GM19324 (cell line): ENCODE measurements around the gene EFHC1.
A peak's percentile ranks its signal among the peaks of the same experiment; 100 is the strongest.

Source experiments
- ATAC-seq: cut with Tn5 transposase; IDR thresholded peaks from one replicate; pipeline ENCODE4 v1.9.1; 2021; ENCODE audit warnings: mild to moderate bottlenecking, moderate library complexity; ENCODE audit not compliant: unreplicated experiment, low FRiP score

Gene EFHC1

GRCh38 chr6:52550014-52550575 lies 130.0 kb downstream of the EFHC1 start:
- ATAC-seq, result no peak

- no peak for ATAC-seq
These were observed 130.7 kb downstream of the EFHC1 start for GRCh38 chr6:52550870-52551269.

DNA sequence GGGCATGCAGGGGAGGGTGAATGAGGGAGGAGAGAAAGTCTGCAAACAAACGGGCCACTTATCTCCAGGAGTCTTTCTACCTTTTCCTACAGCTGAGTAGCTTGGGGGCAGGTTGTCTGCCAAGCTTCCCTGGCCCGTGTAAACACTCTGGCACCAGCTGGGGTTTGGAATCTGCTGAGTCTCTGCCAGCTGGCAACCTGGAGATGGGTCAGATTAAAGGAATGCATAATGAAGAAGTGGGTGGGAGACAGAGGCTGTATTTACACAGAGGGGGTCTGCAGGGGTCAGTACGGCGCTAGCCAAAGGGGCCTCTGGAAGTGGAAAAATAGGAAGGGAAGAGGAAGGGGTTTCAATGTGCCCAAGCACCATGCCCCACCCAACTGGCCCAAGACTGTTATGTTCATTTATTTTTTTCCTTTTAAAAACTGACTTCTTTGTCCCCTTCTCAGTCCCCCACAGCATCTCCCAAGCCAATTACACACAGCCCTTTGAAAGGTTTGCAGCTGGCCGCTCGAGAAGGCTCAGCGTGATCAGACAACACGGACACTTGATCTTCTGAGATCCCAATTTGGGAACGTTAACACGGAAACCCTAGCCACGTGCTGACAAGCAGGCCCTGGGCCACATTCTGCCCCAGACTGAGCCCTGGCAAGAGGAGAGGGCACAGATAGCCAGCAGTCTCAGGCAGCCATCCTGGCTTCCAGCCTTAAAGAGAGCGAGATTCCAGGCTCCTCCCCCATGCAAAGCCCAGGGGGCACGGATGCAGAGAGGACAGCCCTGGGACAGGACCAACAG lies 131.5 kb downstream of the EFHC1 start:
- ATAC-seq, result no peak

DNA sequence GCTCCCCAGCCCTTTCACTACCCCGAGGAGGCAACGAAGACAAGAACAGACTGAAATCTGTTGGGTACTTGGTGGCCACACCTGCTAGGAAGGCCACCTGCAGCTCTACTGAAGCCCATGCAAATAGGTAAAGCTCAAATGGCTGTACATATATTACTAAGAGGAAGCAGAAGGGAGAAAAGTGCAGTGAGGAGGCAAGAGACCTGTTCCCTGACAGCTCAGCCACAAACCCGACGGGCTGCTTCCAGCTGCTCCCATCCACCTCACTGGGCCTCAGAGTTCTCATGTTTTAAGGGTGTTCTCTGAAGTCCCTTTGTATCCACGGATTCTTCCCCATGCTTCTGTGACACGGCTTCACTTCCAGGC lies 132.1 kb downstream of the EFHC1 start:
- peak; percentile 92 for ATAC-seq

- no peak for ATAC-seq
These were observed 133.0 kb downstream of the EFHC1 start for GRCh38 chr6:52553158-52553557.

GRCh38 chr6:52553719-52554118 lies 133.6 kb downstream of the EFHC1 start:
- ATAC-seq, result no peak

DNA sequence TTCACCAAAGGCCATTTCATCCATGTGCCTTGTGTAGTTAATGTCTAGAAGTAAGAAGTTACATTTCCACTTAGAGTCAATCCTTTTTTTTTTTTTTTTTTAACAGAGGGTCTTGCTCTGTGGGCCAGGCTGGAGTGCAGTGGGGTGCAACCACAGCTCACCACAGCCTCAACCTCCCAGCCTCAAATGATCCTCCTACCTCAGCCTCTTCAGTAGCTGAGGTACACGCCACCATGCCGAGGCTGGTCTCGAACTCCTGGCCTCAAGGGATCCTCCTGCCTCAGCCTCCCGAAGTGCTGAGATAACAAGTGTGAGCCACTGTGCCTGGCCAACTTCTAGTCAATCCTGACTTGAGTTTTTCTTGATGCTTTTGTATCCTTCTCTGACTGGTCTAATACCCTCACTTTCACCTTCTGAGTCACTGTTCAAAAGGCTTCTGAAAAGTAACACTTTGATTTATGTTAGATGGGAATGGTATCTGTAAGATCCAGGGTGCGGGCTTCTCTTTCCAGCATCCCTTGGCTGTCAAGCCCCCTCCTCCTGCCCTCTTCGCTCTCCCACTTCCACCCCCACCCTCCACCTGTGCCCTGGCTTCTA lies 134.6 kb downstream of the EFHC1 start:
- no peak for ATAC-seq

DNA sequence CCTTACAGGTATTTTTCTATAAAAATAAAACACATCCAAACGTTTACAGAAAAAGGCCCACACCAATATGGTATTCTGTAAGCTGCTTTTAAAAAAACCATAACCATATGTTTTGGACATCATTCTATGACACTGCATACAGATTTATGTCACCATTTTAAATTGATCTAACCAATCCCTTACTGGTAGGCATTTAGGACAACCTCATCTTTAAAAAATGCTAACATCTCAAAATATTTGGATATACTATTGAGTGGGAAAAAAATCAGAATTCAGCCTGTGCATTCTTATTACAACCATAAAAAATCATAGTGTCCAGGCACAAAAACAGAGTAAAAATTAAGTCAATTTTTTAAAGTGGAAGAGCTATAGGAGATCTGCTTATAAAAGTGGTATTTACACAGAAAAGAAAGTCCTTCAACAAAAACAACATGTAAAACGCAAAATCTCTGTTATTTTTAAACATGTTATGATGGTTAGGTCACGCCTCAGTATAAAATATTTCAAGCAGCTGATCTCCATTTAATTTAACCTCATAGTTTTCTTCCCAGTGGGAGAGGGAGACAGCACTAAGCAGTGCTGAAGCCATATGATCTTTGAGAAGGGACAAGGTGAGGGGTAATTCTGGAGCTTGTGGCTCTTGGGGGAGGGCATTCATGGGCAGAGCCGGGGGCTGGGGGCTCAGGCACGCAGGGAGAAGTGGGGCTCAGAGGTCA lies 135.5 kb downstream of the EFHC1 start:
- no peak for ATAC-seq

GRCh38 chr6:52557389-52558265 lies 137.5 kb downstream of the EFHC1 start:
- no peak for ATAC-seq

DNA sequence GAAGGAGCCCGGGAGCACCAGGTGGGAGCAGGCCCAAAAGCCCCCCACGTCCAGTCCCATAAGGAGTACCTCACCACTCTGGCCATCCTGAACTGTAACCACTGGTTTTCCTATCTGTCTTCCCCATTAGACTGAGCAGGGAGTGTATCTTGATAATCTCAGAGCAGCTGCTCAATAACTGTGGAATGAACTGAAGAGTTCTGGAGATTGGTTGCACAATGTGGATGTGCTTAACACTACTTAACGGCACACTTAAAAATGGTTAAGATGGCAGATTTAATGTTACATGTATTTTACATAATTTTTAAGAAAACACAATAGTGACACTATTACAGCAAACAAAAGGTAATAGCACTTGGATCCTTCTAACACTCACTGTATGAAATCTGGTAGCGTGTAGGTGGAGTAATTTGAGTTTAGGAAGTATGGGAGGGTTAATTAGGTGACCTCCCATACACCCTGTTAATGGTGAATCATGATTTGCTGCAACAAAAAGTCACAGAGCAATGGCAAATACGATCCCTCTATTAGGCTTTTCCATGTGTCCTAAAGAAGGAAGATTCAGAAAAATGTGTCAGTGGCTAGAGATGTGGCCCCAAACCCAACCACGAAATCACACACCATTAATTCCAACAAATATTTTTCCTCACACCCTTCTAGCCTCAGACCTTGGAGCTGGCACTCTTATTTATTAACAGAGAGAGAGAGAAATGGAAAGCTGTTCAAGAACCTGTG lies 138.3 kb downstream of the EFHC1 start:
- ATAC-seq, result no peak

GRCh38 chr6:52560462-52560861 lies 140.3 kb downstream of the EFHC1 start:
- ATAC-seq, result no peak

- no peak for ATAC-seq
These were observed 142.8 kb downstream of the EFHC1 start for GRCh38 chr6:52562911-52563310.

DNA sequence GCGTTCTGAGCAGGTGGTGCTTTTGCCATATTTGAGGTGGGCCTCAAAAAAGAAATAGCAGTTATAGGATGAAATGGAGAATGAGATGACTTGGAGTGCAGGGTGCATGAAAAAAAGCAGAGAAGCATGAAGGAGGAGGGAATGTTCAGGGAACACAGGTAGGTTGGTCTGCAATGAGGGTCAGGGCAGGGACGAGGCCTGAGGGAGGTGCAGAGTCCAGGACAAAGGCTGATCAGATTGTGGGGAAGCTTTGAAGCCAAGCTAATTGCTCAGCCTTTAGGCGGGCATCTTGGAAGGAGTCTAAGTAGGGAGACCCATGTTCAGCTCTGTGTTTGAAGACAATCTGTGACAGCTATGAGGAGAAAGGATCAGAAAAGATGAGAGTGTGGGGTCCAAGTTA lies 144.7 kb downstream of the EFHC1 start:
- ATAC-seq, result no peak

DNA sequence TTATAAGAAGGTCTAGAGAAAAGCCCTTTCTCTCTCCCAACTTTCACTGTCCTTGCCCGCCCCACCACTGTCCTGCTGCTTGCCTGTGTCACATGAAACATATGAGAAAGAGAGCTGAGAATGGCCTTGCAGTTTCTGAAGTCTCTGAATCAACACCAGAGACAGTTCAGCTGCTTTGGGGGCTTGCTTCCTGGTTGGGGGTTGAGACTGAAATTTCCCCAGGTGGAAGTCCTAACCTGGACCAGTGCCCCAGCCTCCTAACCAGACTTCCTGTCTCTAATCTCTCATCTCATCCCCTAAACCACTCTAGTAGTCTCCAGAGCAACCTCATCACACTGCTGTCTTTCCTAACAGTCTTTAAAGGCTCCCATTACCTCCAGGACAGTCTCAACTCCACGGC lies 146.1 kb downstream of the EFHC1 start:
- no peak for ATAC-seq

DNA sequence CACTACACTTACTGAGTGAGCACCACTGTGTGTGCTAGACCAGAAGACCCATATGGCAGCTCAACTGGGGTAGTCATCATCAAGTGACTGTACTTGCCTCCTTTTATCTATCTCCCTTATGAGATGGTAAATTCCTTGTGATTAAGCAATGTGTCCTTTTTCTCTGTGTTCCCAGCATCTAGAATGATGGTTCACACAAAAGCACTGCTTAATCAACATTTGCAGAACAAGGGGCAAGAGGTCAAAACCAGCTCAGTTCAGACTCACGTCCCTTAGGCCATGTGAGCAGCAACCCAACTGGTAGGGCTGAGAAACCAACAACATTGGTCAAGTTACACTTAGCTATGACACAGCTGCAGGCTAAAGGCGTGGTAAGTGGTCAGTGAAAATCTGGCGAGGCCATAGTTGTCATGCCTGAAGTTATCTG lies 146.7 kb downstream of the EFHC1 start:
- ATAC-seq, result no peak

DNA sequence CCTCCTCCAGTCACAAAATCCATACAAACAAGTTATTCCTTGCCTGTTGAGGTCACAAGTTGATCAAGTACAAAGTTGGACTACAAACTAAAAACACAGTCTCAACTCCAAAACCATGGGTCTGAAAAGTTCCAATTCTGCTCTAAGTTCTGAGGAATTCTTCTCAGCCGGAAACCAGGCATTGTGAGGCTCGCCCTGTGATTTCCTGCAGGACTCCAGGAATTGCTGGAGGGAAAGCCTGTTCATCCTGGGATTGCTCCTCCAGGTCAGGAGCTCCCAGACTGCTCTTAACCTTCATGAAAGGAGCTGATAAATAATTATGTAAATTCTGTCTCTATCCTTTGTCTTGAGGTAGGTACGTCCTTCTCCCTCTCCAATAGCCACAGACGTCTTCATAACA lies 148.2 kb downstream of the EFHC1 start:
- no peak for ATAC-seq

DNA sequence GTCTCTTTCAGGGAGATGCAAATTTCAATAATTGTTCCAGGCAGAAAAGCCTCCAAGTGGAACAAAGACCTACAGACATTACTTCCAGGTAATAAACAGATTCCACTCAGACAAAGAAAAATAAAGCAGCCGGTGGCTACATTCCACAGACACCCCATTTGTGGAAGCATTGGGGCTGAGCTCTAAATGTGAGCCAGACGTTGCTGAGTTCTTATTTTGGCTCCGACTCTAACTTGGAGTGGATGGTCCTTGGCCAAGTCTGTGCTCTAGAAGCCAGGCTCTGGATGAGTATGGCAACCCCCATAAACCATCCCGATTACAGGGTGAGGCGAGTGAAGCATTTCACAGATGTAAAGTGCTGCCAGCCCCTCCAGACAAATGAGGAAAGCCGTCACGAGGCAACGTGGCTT lies 150.2 kb downstream of the EFHC1 start:
- ATAC-seq, result no peak

GRCh38 chr6:52571099-52571755 lies 151.1 kb downstream of the EFHC1 start:
- no peak for ATAC-seq

DNA sequence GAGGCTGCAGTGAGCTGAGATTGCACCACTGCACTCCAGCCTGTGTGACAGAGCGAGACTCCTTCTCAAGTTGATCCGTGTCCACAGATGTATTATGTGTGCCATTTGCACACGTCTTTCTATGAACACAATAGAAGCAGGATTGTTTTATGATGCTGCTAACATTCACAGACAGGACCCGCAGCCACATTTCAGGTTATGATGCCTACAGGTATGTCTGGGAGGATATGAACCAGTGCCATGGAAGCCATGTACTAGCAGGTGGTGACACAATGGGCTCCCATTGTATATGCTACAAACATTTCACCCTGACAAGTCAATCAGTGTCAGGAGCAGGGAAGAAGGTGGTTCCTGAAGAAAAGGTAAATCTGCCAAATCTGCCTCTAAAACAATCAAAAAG lies 152.4 kb downstream of the EFHC1 start:
- no peak for ATAC-seq
